Left lung (tissue), 10 donors: ENCODE measurements around the gene MPG. TPM values are rescaled to one million over a fixed set of nuclear protein-coding genes. Genes with fewer than 3 reads are reported as not detected.
"Not testable (repeated sequence)": the region's sequence is repeated elsewhere in the genome, so short reads cannot be mapped to it uniquely, and the experiment has no call there.

Experiments used
- ATAC-seq: fragments of 200-7000 bp; cut with Tn5 transposase; one replicate; pipeline ENCODE4 v1.9.1; 2020; ENCODE audit warnings: moderate library complexity
- DNase-seq, 4 donors: peaks; one replicate each; pipeline ENCODE4 v3.0.0-alpha.2; 2013 to 2020
- H3K27ac ChIP-seq, 2 donors: fragments of 200-600 bp; sonication (generic) in 1 of 2; one replicate each; pipeline versions ENCODE4 v1.5.0 to v1.8.0; 2020 to 2021
- H3K27me3 ChIP-seq, 2 donors: fragments of 200-600 bp; sonication (generic) in 1 of 2; one replicate each; pipeline versions ENCODE4 v1.5.0 to v1.8.0; 2020 to 2021
- H3K36me3 ChIP-seq, 2 donors: fragments of 200-600 bp; sonication (generic) in 1 of 2; one replicate each; pipeline versions ENCODE4 v1.5.0 to v1.8.0; 2020 to 2021
- H3K4me1 ChIP-seq, 2 donors: fragments of 200-600 bp; one replicate each; pipeline ENCODE4 v1.8.0; 2021
- H3K4me3 ChIP-seq, 2 donors: fragments of 200-600 bp; sonication (generic) in 1 of 2; one replicate each; pipeline versions ENCODE4 v1.5.0 to v1.8.0; 2020 to 2021; ENCODE audit warnings: mild to moderate bottlenecking in 1 of 2
- H3K9me3 ChIP-seq, 2 donors: fragments of 200-600 bp; sonication (generic) in 1 of 2; one replicate each; pipeline versions ENCODE4 v1.5.0 to v1.8.0; 2020 to 2021
- intact Hi-C, 2 donors: fragments of 100-400 bp; cut with DNase I; formaldehyde crosslinking; loops; one replicate each; pipeline versions ENCODE4 v1.11.2 to v1.14.2; 2022
- polyA plus RNA-seq, 6 donors: library from polyadenylated mRNA; unstranded; fragments of 120-200 nt; gene quantifications; one replicate each; pipeline ENCODE4 v1.2.1, GENCODE V29; 2013; ENCODE audit not compliant: insufficient read length in 6 of 6
- total RNA-seq, 2 donors: library from RNA; stranded (reverse); fragmentation: NEBNext Ultra II Directional; extraction: Animal tissue kit (Norgen Biotek cat#: 25700); gene quantifications; one replicate each; pipeline ENCODE4 v1.2.1, GENCODE V29; 2021
- TF ChIP-seq, protein P1 (sequence below), 2 donors: fragments of 200-600 bp; sonication (generic) in 1 of 2; IDR thresholded peaks; one replicate each; pipeline versions ENCODE4 v1.5.0 to v1.8.0; 2021; ENCODE audit warnings: antibody characterized with exemption in 2 of 2
- donor health status: DM: no; HTN: yes; CAD: no.
- donor health status: DM: no; HTN: no; CAD: no.

The MPG gene
- total and polyA plus RNA-seq, 8 donors, result 22.2 to 47.6 (median 29.5) TPM

DNA sequence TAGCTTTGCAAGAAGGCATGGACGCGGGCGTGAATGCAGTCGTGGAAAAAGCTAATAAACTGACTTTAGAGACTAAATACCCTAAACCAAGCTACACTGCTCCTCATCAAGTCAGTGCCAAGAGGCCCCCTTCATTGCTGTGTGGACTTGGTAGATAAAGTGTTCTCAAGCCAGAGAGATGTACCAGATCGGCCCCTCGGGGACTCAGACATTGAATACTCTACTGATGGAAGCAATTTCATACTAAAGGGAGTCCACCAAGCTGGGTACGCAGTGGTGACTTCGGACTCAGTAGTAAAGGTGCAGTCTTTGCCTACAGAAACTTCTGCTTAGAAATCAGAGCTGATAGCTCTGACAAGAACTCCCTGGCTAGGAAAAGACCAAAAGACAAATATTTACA is 33.4 kb upstream of the MPG start:
- peaks cover 0 to 1% of the 10 kb centered on the region in 2 donors for H3K4me1 ChIP-seq
- H3K36me3 ChIP-seq, result peaks cover 0 to 55% of the 10 kb centered on the region in 2 donors
- H3K9me3 ChIP-seq, result no peaks in the 10 kb centered on the region
- intact Hi-C loops, result no loop called here
- DNase-seq (no peak), ATAC-seq (no peak)
- H3K27me3 ChIP-seq, result no peaks in the 10 kb centered on the region
- no peak overlapping the region for H3K27ac ChIP-seq
- TF ChIP-seq, protein P1, sequence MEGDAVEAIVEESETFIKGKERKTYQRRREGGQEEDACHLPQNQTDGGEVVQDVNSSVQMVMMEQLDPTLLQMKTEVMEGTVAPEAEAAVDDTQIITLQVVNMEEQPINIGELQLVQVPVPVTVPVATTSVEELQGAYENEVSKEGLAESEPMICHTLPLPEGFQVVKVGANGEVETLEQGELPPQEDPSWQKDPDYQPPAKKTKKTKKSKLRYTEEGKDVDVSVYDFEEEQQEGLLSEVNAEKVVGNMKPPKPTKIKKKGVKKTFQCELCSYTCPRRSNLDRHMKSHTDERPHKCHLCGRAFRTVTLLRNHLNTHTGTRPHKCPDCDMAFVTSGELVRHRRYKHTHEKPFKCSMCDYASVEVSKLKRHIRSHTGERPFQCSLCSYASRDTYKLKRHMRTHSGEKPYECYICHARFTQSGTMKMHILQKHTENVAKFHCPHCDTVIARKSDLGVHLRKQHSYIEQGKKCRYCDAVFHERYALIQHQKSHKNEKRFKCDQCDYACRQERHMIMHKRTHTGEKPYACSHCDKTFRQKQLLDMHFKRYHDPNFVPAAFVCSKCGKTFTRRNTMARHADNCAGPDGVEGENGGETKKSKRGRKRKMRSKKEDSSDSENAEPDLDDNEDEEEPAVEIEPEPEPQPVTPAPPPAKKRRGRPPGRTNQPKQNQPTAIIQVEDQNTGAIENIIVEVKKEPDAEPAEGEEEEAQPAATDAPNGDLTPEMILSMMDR (IDR thresholded peaks at IDR 0.05), result no peak
- H3K4me3 ChIP-seq, result no peak overlapping the region

DNA sequence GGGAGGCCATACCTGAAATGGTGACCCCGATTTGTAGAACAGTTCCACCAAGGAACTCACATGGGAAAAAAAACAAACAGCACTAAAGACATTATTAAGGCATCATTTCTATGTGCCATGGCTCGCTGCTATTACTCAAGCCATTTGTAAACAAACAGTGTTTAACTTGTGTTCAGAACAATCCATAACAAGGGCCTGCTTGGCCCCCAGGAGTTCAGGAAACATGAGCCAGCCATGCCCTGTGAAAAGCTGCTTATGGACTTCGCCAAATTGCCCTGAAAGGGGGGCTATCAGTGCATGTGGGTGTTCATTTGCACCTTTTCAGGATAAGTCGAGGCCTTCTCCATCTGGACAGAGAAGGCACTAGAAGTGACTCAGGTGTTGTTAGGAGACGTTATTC is 32.6 kb upstream of the MPG start:
- Histone ChIP-seq H3K27me3 (no peaks in the 10 kb centered on the region), H3K4me1 (no peaks in the 10 kb centered on the region), H3K36me3 (peaks cover 0 to 60% of the 10 kb centered on the region in 2 donors), H3K9me3 (no peaks in the 10 kb centered on the region), H3K27ac (no peak overlapping the region), H3K4me3 (no peak overlapping the region)
- DNase-seq (no peak), ATAC-seq (no peak)
- TF ChIP-seq, protein P1 (IDR thresholded peaks at IDR 0.05), result no peak
- intact Hi-C loops, result no loop called here

DNA sequence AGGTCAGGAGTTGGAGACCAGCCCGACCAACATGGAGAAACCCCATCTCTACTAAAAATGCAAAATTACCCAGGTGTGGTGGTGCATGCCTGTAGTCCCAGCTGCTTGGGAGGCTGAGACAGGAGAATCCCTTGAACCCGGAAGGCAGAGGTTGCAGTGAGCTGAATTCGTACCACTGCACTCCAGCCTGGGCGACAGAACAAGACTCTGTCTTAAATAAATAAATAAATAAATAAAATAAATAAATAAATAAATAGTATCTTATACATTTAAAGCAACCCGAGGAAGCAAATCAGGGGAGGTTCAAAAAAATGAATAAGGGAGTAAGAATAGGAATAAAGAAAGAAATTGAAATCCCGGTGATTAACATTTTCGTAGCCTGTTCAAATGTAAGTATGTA is 31.5 kb upstream of the MPG start:
- H3K27me3 ChIP-seq, H3K4me1 ChIP-seq, intact Hi-C loops, H3K9me3 ChIP-seq, H3K4me3 ChIP-seq, DNase-seq, H3K27ac ChIP-seq, ATAC-seq: not testable (repeated sequence)
- H3K36me3 ChIP-seq, result peaks cover 0 to 68% of the 10 kb centered on the region in 2 donors

DNA sequence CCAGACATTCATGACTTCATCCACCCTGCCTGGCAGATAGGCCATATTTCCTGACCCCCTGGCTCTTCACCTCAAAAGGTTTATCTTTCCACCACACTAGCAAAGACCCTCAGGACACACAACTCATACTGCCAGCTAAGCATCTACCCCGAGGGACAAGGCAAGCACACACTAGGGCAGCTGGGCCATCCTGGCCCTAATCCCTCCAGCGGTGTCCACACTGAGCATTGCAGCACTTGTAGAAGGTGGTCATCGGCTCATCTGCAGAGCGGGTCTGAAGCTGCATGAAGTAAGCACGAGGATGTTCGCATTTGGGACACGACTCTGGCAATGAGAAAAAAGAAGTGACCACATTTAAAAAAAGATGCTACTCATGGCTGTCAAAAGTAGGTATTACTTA is 30.8 kb upstream of the MPG start:
- DNase-seq (no peak), ATAC-seq (no peak)
- Histone ChIP-seq H3K9me3 (no peaks in the 10 kb centered on the region), H3K4me1 (peaks cover 3 to 16% of the 10 kb centered on the region in 2 donors), H3K36me3 (peaks cover 0 to 64% of the 10 kb centered on the region in 2 donors), H3K27me3 (no peaks in the 10 kb centered on the region), H3K4me3 (no peak overlapping the region), H3K27ac (no peak overlapping the region)
- intact Hi-C loops, result no loop called here
- TF ChIP-seq, protein P1 (IDR thresholded peaks at IDR 0.05), result no peak

DNA sequence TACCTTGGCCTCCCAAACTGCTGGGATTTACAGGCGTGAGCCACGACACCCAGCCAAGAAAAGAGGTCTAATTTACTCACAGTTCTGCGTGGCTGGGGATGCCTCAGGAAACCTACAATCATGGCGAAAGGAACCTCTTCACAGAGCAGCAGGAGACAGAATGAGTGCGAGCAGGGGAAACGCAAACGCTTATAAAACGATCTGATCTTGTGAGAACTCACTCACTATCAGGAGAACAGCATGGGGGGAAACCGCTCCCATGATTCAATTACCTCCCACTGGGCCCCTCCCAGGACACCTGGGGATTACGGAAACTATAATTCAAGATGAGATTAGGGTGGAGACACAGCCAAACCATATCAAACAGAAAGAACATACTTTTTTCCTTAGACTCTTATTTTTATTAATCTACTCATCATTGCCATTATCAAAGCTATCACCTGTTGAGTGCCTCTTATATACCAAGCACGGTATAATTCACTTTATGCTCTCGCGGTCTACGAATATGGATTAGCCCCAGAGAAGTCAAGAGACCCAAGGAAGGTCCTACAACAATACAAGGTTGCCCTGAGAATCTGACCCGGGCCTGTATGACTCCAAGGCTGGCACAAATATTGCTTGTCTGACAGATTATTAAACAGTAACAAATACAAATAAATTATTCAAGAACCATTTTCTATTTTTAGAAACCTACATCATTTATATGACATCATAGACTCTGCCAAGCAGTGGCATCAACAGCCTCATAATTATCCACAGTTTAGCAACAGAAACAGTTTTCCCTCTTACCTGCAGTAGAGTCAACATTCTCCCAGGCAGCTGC is 27.0 kb upstream of the MPG start:
- DNase-seq, result no peak
- no peak for ATAC-seq
- Histone ChIP-seq H3K27me3 (no peaks in the 10 kb centered on the region), H3K9me3 (no peaks in the 10 kb centered on the region), H3K4me3 (no peak overlapping the region), H3K4me1 (peaks cover 3 to 36% of the 10 kb centered on the region in 2 donors), H3K27ac (no peak overlapping the region), H3K36me3 (peaks cover 0 to 40% of the 10 kb centered on the region in 2 donors)
- intact Hi-C loops, result no loop called here
- TF ChIP-seq, protein P1 (IDR thresholded peaks at IDR 0.05), result no peak
